IPS-NIHi7 (cell line): ENCODE data around the gene PRPF19.
"Not testable (repeated sequence)": the region's sequence is repeated elsewhere in the genome, so short reads cannot be mapped to it uniquely, and the experiment has no call there.

Experiments used
- DNase-seq: peaks from one replicate; pipeline ENCODE4 v3.0.0; 2012; ENCODE audit warnings: mixed read lengths; ENCODE audit errors: extremely low spot score

Gene PRPF19

GRCh38 chr11:60923326-60923725 is 16.9 kb upstream of the PRPF19 start:
- DNase-seq = no peak

GRCh38 chr11:60922906-60923305 is 16.5 kb upstream of the PRPF19 start:
- no peak for DNase-seq

- DNase-seq = no peak
Measured at GRCh38 chr11:60921777-60922335, 15.5 kb upstream of the PRPF19 start.

GRCh38 chr11:60921259-60921658 is 14.9 kb upstream of the PRPF19 start:
- DNase-seq = no peak

- DNase-seq = no peak
Measured at GRCh38 chr11:60919956-60920355, 13.6 kb upstream of the PRPF19 start.

GRCh38 chr11:60919320-60919719 is 12.9 kb upstream of the PRPF19 start:
- DNase-seq = no peak

- DNase-seq = no peak
Measured at GRCh38 chr11:60918939-60919265, 12.5 kb upstream of the PRPF19 start.

GRCh38 chr11:60918251-60918938 is 12.0 kb upstream of the PRPF19 start:
- DNase-seq = no peak

- no peak for DNase-seq
Measured at GRCh38 chr11:60917267-60917666, 10.9 kb upstream of the PRPF19 start.

GRCh38 chr11:60916669-60917206 is 10.4 kb upstream of the PRPF19 start:
- no peak for DNase-seq

- DNase-seq = peak; percentile 80
Measured at GRCh38 chr11:60915248-60915914, 9.0 kb upstream of the PRPF19 start.

GRCh38 chr11:60914633-60915247 is 8.4 kb upstream of the PRPF19 start:
- peak; percentile 24 for DNase-seq

- peak; percentile 92 for DNase-seq
Measured at GRCh38 chr11:60913793-60914632, 7.6 kb upstream of the PRPF19 start, which contains the start of gene TMEM109. Gene TMEM109 (plus strand): TSS chr11:60914158. CDS start chr11:60919694, 5,536 bp downstream.

GRCh38 chr11:60912851-60913528 is 6.6 kb upstream of the PRPF19 start:
- no peak for DNase-seq

- DNase-seq = no peak
Measured at GRCh38 chr11:60912223-60912850, 6.0 kb upstream of the PRPF19 start.

GRCh38 chr11:60910711-60911380 is 4.5 kb upstream of the PRPF19 start:
- no peak for DNase-seq

GRCh38 chr11:60910281-60910687 is 3.9 kb upstream of the PRPF19 start:
- DNase-seq = no peak

- not testable (repeated sequence) for DNase-seq
Measured at GRCh38 chr11:60909680-60910280, 3.4 kb upstream of the PRPF19 start.

GRCh38 chr11:60908803-60909202 is 2.4 kb upstream of the PRPF19 start:
- no peak for DNase-seq
